Cerebellar cortex (tissue), 1 donor: Measurements from ENCODE around the gene PAAF1.
A peak's percentile ranks its signal among the peaks of the same experiment; 100 is the strongest.
"Not testable (repeated sequence)": the region's sequence is repeated elsewhere in the genome, so short reads cannot be mapped to it uniquely, and the experiment has no call there.

Experiments
- DNase-seq: peaks from one replicate; pipeline ENCODE4 v3.0.0-alpha.2; 2015; ENCODE audit warnings: low spot score

PAAF1 gene

GRCh38 chr11:73876424-73877310, at the start of gene PAAF1, which contains the start of gene COA4:
PAAF1 (plus strand) TSS chr11:73876999; CDS start chr11:73877022, 23 bp downstream.
COA4 (minus strand) TSS chr11:73876846; CDS start chr11:73873378, 3,468 bp downstream.
- DNase-seq = peak; percentile 99

- DNase-seq = no peak
These were observed 46.5 kb upstream of the PAAF1 start for GRCh38 chr11:73830261-73830660.

GRCh38 chr11:73833067-73833466, 43.7 kb upstream of the PAAF1 start:
- DNase-seq = no peak

- peak; percentile 23 for DNase-seq
These were observed 38.2 kb upstream of the PAAF1 start for GRCh38 chr11:73838443-73839122.

GRCh38 chr11:73839123-73839457, 37.7 kb upstream of the PAAF1 start:
- no peak for DNase-seq

GRCh38 chr11:73851046-73851764, 25.6 kb upstream of the PAAF1 start:
- no peak for DNase-seq

- DNase-seq = no peak
These were observed 24.8 kb upstream of the PAAF1 start for GRCh38 chr11:73852049-73852448.

GRCh38 chr11:73854680-73855079, 22.1 kb upstream of the PAAF1 start:
- no peak for DNase-seq

GRCh38 chr11:73856031-73856567, 20.7 kb upstream of the PAAF1 start:
- DNase-seq = no peak

GRCh38 chr11:73859671-73860070, 17.1 kb upstream of the PAAF1 start:
- DNase-seq = no peak

- DNase-seq = no peak
These were observed 16.6 kb upstream of the PAAF1 start for GRCh38 chr11:73860202-73860601.

GRCh38 chr11:73862986-73863385, 13.8 kb upstream of the PAAF1 start:
- no peak for DNase-seq

GRCh38 chr11:73866095-73866579, 10.7 kb upstream of the PAAF1 start:
- DNase-seq = no peak

- DNase-seq = peak; percentile 22
These were observed 10.2 kb upstream of the PAAF1 start for GRCh38 chr11:73866586-73866996.

- DNase-seq = peak; percentile 14
These were observed 7.4 kb upstream of the PAAF1 start for GRCh38 chr11:73869332-73869949.

- DNase-seq = no peak
These were observed 6.5 kb upstream of the PAAF1 start for GRCh38 chr11:73870261-73870660.

GRCh38 chr11:73872749-73873357, 3.9 kb upstream of the PAAF1 start:
- no peak for DNase-seq

GRCh38 chr11:73875380-73875779, 1.4 kb upstream of the PAAF1 start:
- no peak for DNase-seq

GRCh38 chr11:73875840-73876239, 959 bp upstream of the PAAF1 start:
- DNase-seq = no peak

GRCh38 chr11:73878771-73879170, 2.0 kb downstream of the PAAF1 start:
- DNase-seq = no peak

GRCh38 chr11:73880449-73880848, 3.6 kb downstream of the PAAF1 start:
- DNase-seq = not testable (repeated sequence)
